Natural killer cell (primary cell): ENCODE data around the gene WASHC2A. TPM values are rescaled to one million over a fixed set of nuclear protein-coding genes. Genes with fewer than 3 reads are reported as not detected.
"Not testable (repeated sequence)": the region's sequence is repeated elsewhere in the genome, so short reads cannot be mapped to it uniquely, and the experiment has no call there.

Source experiments
- ATAC-seq, 3 donors: fragments of 150-1000 bp in 2 of 3; fragments of 200-7000 bp in 1 of 3; cut with Tn5 transposase; 1 replicate in 1 of 3; 2 replicates in 2 of 3; pipeline ENCODE4 v1.10.0; 2021; ENCODE audit warnings: mild to moderate bottlenecking in 2 of 3, moderate library complexity in 2 of 3
- DNase-seq, 2 donors: peaks; one replicate each; pipeline versions ENCODE4 v3.0.0 to v3.0.0-alpha.2; 2013 to 2021; ENCODE audit warnings: mixed read lengths in 1 of 2
- H3K27ac ChIP-seq: one replicate; pipeline ENCODE4 v1.5.1; 2013; ENCODE audit warnings: mild to moderate bottlenecking, low read length
- H3K27me3 ChIP-seq: one replicate; pipeline ENCODE4 v1.6.1; 2013; ENCODE audit warnings: low read length; ENCODE audit not compliant: control insufficient read depth, insufficient read depth
- H3K36me3 ChIP-seq: one replicate; pipeline ENCODE4 v1.6.1; 2013; ENCODE audit warnings: low read length; ENCODE audit not compliant: control insufficient read depth, insufficient read depth
- H3K4me1 ChIP-seq: one replicate; pipeline ENCODE4 v1.6.1; 2013; ENCODE audit warnings: low read length; ENCODE audit not compliant: control insufficient read depth, insufficient read depth
- H3K4me3 ChIP-seq: one replicate; pipeline ENCODE4 v1.5.1; 2013; ENCODE audit warnings: low read length
- H3K9me3 ChIP-seq: one replicate; pipeline ENCODE4 v1.6.1; 2013; ENCODE audit warnings: low read length; ENCODE audit not compliant: control insufficient read depth, insufficient read depth
- H3K27ac Mint-ChIP-seq, 2 donors: one replicate each; pipeline ENCODE4 v1.8.0; 2022; ENCODE audit warnings: mild to moderate bottlenecking in 2 of 2, mixed read lengths in 2 of 2, moderate library complexity in 1 of 2
- H3K27me3 Mint-ChIP-seq, 2 donors: one replicate each; pipeline ENCODE4 v1.8.0; 2022; ENCODE audit warnings: low read depth in 2 of 2, mixed read lengths in 2 of 2
- H3K36me3 Mint-ChIP-seq: one replicate; pipeline ENCODE4 v1.8.0; 2022; ENCODE audit warnings: mixed read lengths
- H3K4me1 Mint-ChIP-seq, 2 donors: one replicate each; pipeline ENCODE4 v1.8.0; 2022; ENCODE audit warnings: mixed read lengths in 2 of 2
- H3K4me3 Mint-ChIP-seq: one replicate; pipeline ENCODE4 v1.8.0; 2022; ENCODE audit warnings: mild to moderate bottlenecking, moderate library complexity, mixed read lengths
- H3K9me3 Mint-ChIP-seq, 2 donors: one replicate each; pipeline ENCODE4 v1.8.0; 2022; ENCODE audit warnings: mixed read lengths in 2 of 2
- WGBS: methylation state at CpG from one replicate; pipeline ENCODE4 v1.1.7; 2013; ENCODE audit warnings: missing lambda C conversion rate; ENCODE audit not compliant: insufficient coverage; 5-methylcytosine and 5-hydroxymethylcytosine counted together
- intact Hi-C: fragments of 100-400 bp; cut with micrococcal nuclease; formaldehyde crosslinking; loops from one replicate; pipeline ENCODE4 v1.14.2; 2022
- total RNA-seq, 4 donors: library from RNA; stranded (reverse); fragments of 120-200 nt in 1 of 4; gene quantifications; one replicate each; pipeline versions ENCODE4 v1.2.3 to v1.2.4, GENCODE V29; 2013 to 2022

Gene WASHC2A
- total RNA-seq, 3 donors from 2014 or later (not counting 1 experiment from before 2014, with no cell fraction given) = 58.8 to 69.7 (median 60.2) TPM

GRCh38 chr10:50075544-50075943, 7.8 kb downstream of the WASHC2A start:
- H3K27me3 Mint-ChIP-seq, H3K4me3 ChIP-seq, ATAC-seq, H3K27me3 ChIP-seq, H3K27ac Mint-ChIP-seq, H3K4me3 Mint-ChIP-seq, DNase-seq, H3K27ac ChIP-seq, H3K9me3 ChIP-seq, H3K9me3 Mint-ChIP-seq, H3K4me1 ChIP-seq, H3K36me3 Mint-ChIP-seq, intact Hi-C loops, H3K4me1 Mint-ChIP-seq, H3K36me3 ChIP-seq: not testable (repeated sequence)
- no CpG with 5 or more reads among the region's 2 CpGs for WGBS

- H3K27me3 Mint-ChIP-seq, H3K4me3 ChIP-seq, H3K36me3 Mint-ChIP-seq, H3K36me3 ChIP-seq, H3K27ac Mint-ChIP-seq, DNase-seq, H3K27me3 ChIP-seq, intact Hi-C loops, ATAC-seq, H3K4me3 Mint-ChIP-seq, H3K4me1 Mint-ChIP-seq, H3K27ac ChIP-seq, H3K9me3 ChIP-seq, H3K9me3 Mint-ChIP-seq, H3K4me1 ChIP-seq: not testable (repeated sequence)
- no CpG with 5 or more reads among the region's 11 CpGs for WGBS
Observed at GRCh38 chr10:50091304-50091703, 23.6 kb downstream of the WASHC2A start.

- H3K4me3 ChIP-seq, H3K36me3 ChIP-seq, H3K27me3 Mint-ChIP-seq, H3K36me3 Mint-ChIP-seq, H3K9me3 Mint-ChIP-seq, ATAC-seq, H3K4me3 Mint-ChIP-seq, intact Hi-C loops, H3K4me1 ChIP-seq, H3K27me3 ChIP-seq, H3K27ac ChIP-seq, H3K9me3 ChIP-seq, H3K27ac Mint-ChIP-seq, H3K4me1 Mint-ChIP-seq, DNase-seq: not testable (repeated sequence)
- no CpG with 5 or more reads among the region's 8 CpGs for WGBS
Observed at GRCh38 chr10:50092928-50093327, 25.2 kb downstream of the WASHC2A start.

- DNase-seq, H3K36me3 ChIP-seq, H3K27ac ChIP-seq, H3K9me3 ChIP-seq, H3K9me3 Mint-ChIP-seq, H3K27ac Mint-ChIP-seq, intact Hi-C loops, H3K4me3 ChIP-seq, H3K36me3 Mint-ChIP-seq, H3K27me3 ChIP-seq, H3K4me1 Mint-ChIP-seq, ATAC-seq, H3K4me3 Mint-ChIP-seq, H3K4me1 ChIP-seq, H3K27me3 Mint-ChIP-seq: not testable (repeated sequence)
- 100% methylated on average over 1 of the region's 5 CpGs for WGBS
Observed at GRCh38 chr10:50094630-50095029, 26.9 kb downstream of the WASHC2A start.

- H3K4me1 Mint-ChIP-seq, H3K27me3 Mint-ChIP-seq, H3K9me3 ChIP-seq, H3K36me3 ChIP-seq, H3K4me3 ChIP-seq, ATAC-seq, intact Hi-C loops, H3K27ac ChIP-seq, H3K27ac Mint-ChIP-seq, DNase-seq, H3K36me3 Mint-ChIP-seq, H3K9me3 Mint-ChIP-seq, H3K4me3 Mint-ChIP-seq, H3K27me3 ChIP-seq, H3K4me1 ChIP-seq: not testable (repeated sequence)
- 97% methylated on average over 4 of the region's 7 CpGs for WGBS
Observed at GRCh38 chr10:50095402-50095801, 27.6 kb downstream of the WASHC2A start.

- H3K27ac ChIP-seq, H3K9me3 ChIP-seq, H3K27me3 ChIP-seq, H3K4me1 Mint-ChIP-seq, H3K4me3 ChIP-seq, DNase-seq, H3K27me3 Mint-ChIP-seq, H3K27ac Mint-ChIP-seq, H3K9me3 Mint-ChIP-seq, ATAC-seq, intact Hi-C loops, H3K4me3 Mint-ChIP-seq, H3K4me1 ChIP-seq, H3K36me3 Mint-ChIP-seq: not testable (repeated sequence)
- no CpG with 5 or more reads among the region's 3 CpGs for WGBS
- H3K36me3 ChIP-seq = peaks cover 12% of the 10 kb centered on the region
Observed at GRCh38 chr10:50096722-50097121, 29.0 kb downstream of the WASHC2A start.

GRCh38 chr10:50098645-50099044, 30.9 kb downstream of the WASHC2A start:
- H3K27me3 ChIP-seq, H3K4me1 Mint-ChIP-seq, H3K9me3 Mint-ChIP-seq, H3K9me3 ChIP-seq, ATAC-seq, H3K27ac ChIP-seq, H3K4me3 ChIP-seq, DNase-seq, H3K4me3 Mint-ChIP-seq, H3K27ac Mint-ChIP-seq, intact Hi-C loops, H3K36me3 Mint-ChIP-seq, H3K4me1 ChIP-seq, H3K27me3 Mint-ChIP-seq: not testable (repeated sequence)
- peaks cover 13% of the 10 kb centered on the region for H3K36me3 ChIP-seq
- no CpG with 5 or more reads among the region's 3 CpGs for WGBS

GRCh38 chr10:50101139-50101582, 33.4 kb downstream of the WASHC2A start:
- ATAC-seq, H3K27me3 ChIP-seq, H3K4me3 Mint-ChIP-seq, H3K36me3 Mint-ChIP-seq, DNase-seq, H3K27ac ChIP-seq, H3K9me3 ChIP-seq, H3K4me1 Mint-ChIP-seq, H3K4me1 ChIP-seq, H3K27me3 Mint-ChIP-seq, H3K4me3 ChIP-seq, H3K9me3 Mint-ChIP-seq, H3K27ac Mint-ChIP-seq, intact Hi-C loops: not testable (repeated sequence)
- 88% methylated on average over 9 of the region's 9 CpGs for WGBS
- H3K36me3 ChIP-seq = peaks cover 13% of the 10 kb centered on the region
